Panc1 (cell line): ENCODE measurements around the gene BBIP1.

Source experiments
- POLR2AphosphoS5 ChIP-seq: IDR thresholded peaks from 2 replicates; pipeline ENCODE4 v1.6.1; 2012; ENCODE audit warnings: mild to moderate bottlenecking, low read depth, low read length, moderate library complexity
- REST ChIP-seq, 2 experiments: IDR thresholded peaks; 2 replicates each; pipeline ENCODE4 v1.6.1; 2011 to 2012; ENCODE audit warnings: low read depth in 2 of 2, control low read depth in 1 of 2, low read length in 1 of 2, mild to moderate bottlenecking in 1 of 2, moderate library complexity in 1 of 2; ENCODE audit not compliant: insufficient read depth in 1 of 2
- TCF7L2 ChIP-seq: IDR thresholded peaks from 2 replicates; pipeline ENCODE4 v1.6.1; 2011; ENCODE audit warnings: mild to moderate bottlenecking, low read depth, low read length, inconsistent platforms
- TF ChIP-seq, protein P1 (sequence below): fragments of 450-650 bp; IDR thresholded peaks from 2 replicates; pipeline ENCODE4 v1.5.1; 2017; ENCODE audit warnings: mild to moderate bottlenecking

- TF ChIP-seq, protein P1, sequence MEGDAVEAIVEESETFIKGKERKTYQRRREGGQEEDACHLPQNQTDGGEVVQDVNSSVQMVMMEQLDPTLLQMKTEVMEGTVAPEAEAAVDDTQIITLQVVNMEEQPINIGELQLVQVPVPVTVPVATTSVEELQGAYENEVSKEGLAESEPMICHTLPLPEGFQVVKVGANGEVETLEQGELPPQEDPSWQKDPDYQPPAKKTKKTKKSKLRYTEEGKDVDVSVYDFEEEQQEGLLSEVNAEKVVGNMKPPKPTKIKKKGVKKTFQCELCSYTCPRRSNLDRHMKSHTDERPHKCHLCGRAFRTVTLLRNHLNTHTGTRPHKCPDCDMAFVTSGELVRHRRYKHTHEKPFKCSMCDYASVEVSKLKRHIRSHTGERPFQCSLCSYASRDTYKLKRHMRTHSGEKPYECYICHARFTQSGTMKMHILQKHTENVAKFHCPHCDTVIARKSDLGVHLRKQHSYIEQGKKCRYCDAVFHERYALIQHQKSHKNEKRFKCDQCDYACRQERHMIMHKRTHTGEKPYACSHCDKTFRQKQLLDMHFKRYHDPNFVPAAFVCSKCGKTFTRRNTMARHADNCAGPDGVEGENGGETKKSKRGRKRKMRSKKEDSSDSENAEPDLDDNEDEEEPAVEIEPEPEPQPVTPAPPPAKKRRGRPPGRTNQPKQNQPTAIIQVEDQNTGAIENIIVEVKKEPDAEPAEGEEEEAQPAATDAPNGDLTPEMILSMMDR = no peak
- no peak for TF ChIP-seq TCF7L2
- no peak for TF ChIP-seq POLR2AphosphoS5
- no peak for TF ChIP-seq REST (IDR thresholded peaks at IDR 0.05; ENCODE audit: insufficient read depth in 1 of 2, low read depth in 2 of 2, low read length in 1 of 2)
Observed at GRCh38 chr10:110883924-110884323, 35.1 kb downstream of the BBIP1 start.
